HG03045 (cell line): Measurements from ENCODE around the gene PDGFRB.

Source experiments
- ATAC-seq: cut with Tn5 transposase; IDR thresholded peaks from one replicate; pipeline ENCODE4 v1.9.1; 2021; ENCODE audit warnings: mild to moderate bottlenecking, moderate library complexity; ENCODE audit not compliant: unreplicated experiment

The PDGFRB gene

GRCh38 chr5:150155258-150156026, at the start of gene PDGFRB:
TSS of gene PDGFRB (minus strand) at chr5:150155845. CDS start at chr5:150137047, 18,798 bp downstream.
- peak; percentile 45 for ATAC-seq

GRCh38 chr5:150204590-150204960, 48.9 kb upstream of the PDGFRB start:
- no peak for ATAC-seq

- ATAC-seq, result no peak
Measured at GRCh38 chr5:150203832-150204589, 48.4 kb upstream of the PDGFRB start.

- ATAC-seq, result no peak
Measured at GRCh38 chr5:150202501-150202900, 46.9 kb upstream of the PDGFRB start.

GRCh38 chr5:150197476-150197875, 41.8 kb upstream of the PDGFRB start:
- ATAC-seq, result no peak

- no peak for ATAC-seq
Measured at GRCh38 chr5:150196986-150197385, 41.3 kb upstream of the PDGFRB start.

- no peak for ATAC-seq
Measured at GRCh38 chr5:150196514-150196913, 40.9 kb upstream of the PDGFRB start.

GRCh38 chr5:150195736-150196485, 40.3 kb upstream of the PDGFRB start:
- ATAC-seq, result no peak

- ATAC-seq, result no peak
Measured at GRCh38 chr5:150192462-150192861, 36.8 kb upstream of the PDGFRB start.

GRCh38 chr5:150190987-150191386, 35.3 kb upstream of the PDGFRB start:
- ATAC-seq, result no peak

- no peak for ATAC-seq
Measured at GRCh38 chr5:150190503-150190979, 34.9 kb upstream of the PDGFRB start.

- ATAC-seq, result no peak
Measured at GRCh38 chr5:150189728-150190502, 34.3 kb upstream of the PDGFRB start, which contains the start of gene SLC6A7. TSS of gene SLC6A7 (plus strand) at chr5:150190062. CDS start at chr5:150190328, 266 bp downstream.

- ATAC-seq, result no peak
Measured at GRCh38 chr5:150189326-150189725, 33.7 kb upstream of the PDGFRB start.

- no peak for ATAC-seq
Measured at GRCh38 chr5:150188146-150188842, 32.6 kb upstream of the PDGFRB start.

GRCh38 chr5:150186897-150187296, 31.3 kb upstream of the PDGFRB start:
- no peak for ATAC-seq

- no peak for ATAC-seq
Measured at GRCh38 chr5:150186137-150186536, 30.5 kb upstream of the PDGFRB start.

- no peak for ATAC-seq
Measured at GRCh38 chr5:150184990-150185912, 29.6 kb upstream of the PDGFRB start.

GRCh38 chr5:150184006-150184405, 28.4 kb upstream of the PDGFRB start:
- ATAC-seq, result no peak

GRCh38 chr5:150183436-150183835, 27.8 kb upstream of the PDGFRB start:
- ATAC-seq, result no peak
